Activated naive CD4-positive, alpha-beta T cell treated with anti-CD3 and anti-CD28 coated beads, Interleukin-2, amount 10 ng/mL, durations not matched to agents 7 days and 5 days (primary cell): ENCODE data around the gene TTLL5.
"Not testable (repeated sequence)": the region's sequence is repeated elsewhere in the genome, so short reads cannot be mapped to it uniquely, and the experiment has no call there.

ENCODE experiments used
- CTCF ChIA-PET: fragments of 350-600 bp; sonication (Branson Sonifier 250); formaldehyde crosslinking; loops from one replicate; lab custom pipeline; 2021; ENCODE audit warnings: antibody characterized with exemption; lab: Charles Lee
- DNase-seq: peaks from one replicate; pipeline ENCODE4 v3.0.0-alpha.2; 2020
- H3K27ac Mint-ChIP-seq: one replicate; pipeline ENCODE4 v1.8.0; 2021; ENCODE audit warnings: mild to moderate bottlenecking, moderate library complexity, mixed read lengths
- H3K27me3 Mint-ChIP-seq: one replicate; pipeline ENCODE4 v1.8.0; 2021; ENCODE audit warnings: mild to moderate bottlenecking, mixed read lengths
- H3K36me3 Mint-ChIP-seq: one replicate; pipeline ENCODE4 v1.8.0; 2021; ENCODE audit warnings: mixed read lengths
- H3K4me1 Mint-ChIP-seq: one replicate; pipeline ENCODE4 v1.8.0; 2021; ENCODE audit warnings: mixed read lengths
- H3K4me3 Mint-ChIP-seq: one replicate; pipeline ENCODE4 v1.8.0; 2021; ENCODE audit warnings: mild to moderate bottlenecking, moderate library complexity, mixed read lengths
- H3K9me3 Mint-ChIP-seq: one replicate; pipeline ENCODE4 v1.8.0; 2021; ENCODE audit warnings: mixed read lengths

The TTLL5 gene

GRCh38 chr14:75655235-75655634 is 5.8 kb upstream of the TTLL5 start:
- peaks cover 50% of the 10 kb centered on the region for H3K36me3 Mint-ChIP-seq
- CTCF ChIA-PET: interaction anchor here (0.7 to 10.1 kb wide), 16 partner anchors 8 to 344 kb away, joined by 3 to 159 read pairs (median 4); partner anchors contain the start of genes BATF, FLVCR2 and TGFB3
- DNase-seq: no peak
- no peak overlapping the region for H3K27ac Mint-ChIP-seq
- peaks cover 13% of the 10 kb centered on the region for H3K4me1 Mint-ChIP-seq
- H3K4me3 Mint-ChIP-seq: no peak overlapping the region
- H3K9me3 Mint-ChIP-seq: no peaks in the 10 kb centered on the region
- H3K27me3 Mint-ChIP-seq: no peaks in the 10 kb centered on the region

DNA sequence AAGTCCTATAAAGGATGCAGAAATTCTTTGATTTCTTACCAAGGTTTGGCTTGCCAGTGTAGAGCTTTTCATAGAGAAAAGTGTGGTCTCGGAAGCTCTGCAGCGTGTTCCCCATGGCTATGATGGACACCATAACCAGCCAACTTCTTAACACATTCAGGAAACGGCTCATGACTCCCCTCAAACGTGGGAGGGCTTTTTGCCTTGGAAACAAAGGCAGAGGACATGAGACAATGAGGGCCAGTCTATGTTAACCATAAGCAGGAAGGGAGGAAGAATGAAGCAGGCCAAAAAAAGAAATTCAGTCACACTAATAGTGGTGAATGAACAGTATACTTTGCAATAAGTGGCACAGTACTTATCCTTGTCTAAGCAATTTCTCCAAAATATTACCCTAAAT is 3.7 kb upstream of the TTLL5 start:
- DNase-seq: no peak
- CTCF ChIA-PET: interaction anchor here (0.7 to 10.1 kb wide), 4 partner anchors 11 to 325 kb away, joined by 4 to 159 read pairs (median 4); partner anchors contain the start of gene FLVCR2
- Mint-ChIP-seq H3K4me1 (peaks cover 26% of the 10 kb centered on the region), H3K4me3 (no peak overlapping the region), H3K27me3 (peaks cover 6% of the 10 kb centered on the region), H3K36me3 (peaks cover 33% of the 10 kb centered on the region), H3K9me3 (no peaks in the 10 kb centered on the region), H3K27ac (no peak overlapping the region)

- H3K27ac Mint-ChIP-seq: no peak overlapping the region
- DNase-seq: no peak
- CTCF ChIA-PET: interaction anchor here (0.9 to 10.1 kb wide), 4 partner anchors 12 to 324 kb away, joined by 3 to 159 read pairs (median 4); partner anchors contain the start of gene FLVCR2
- H3K9me3 Mint-ChIP-seq: no peaks in the 10 kb centered on the region
- H3K36me3 Mint-ChIP-seq: peaks cover 27% of the 10 kb centered on the region
- peaks cover 33% of the 10 kb centered on the region for H3K4me1 Mint-ChIP-seq
- H3K4me3 Mint-ChIP-seq: no peak overlapping the region
- H3K27me3 Mint-ChIP-seq: peaks cover 6% of the 10 kb centered on the region
Measured at GRCh38 chr14:75658957-75659356, 2.1 kb upstream of the TTLL5 start.

DNA sequence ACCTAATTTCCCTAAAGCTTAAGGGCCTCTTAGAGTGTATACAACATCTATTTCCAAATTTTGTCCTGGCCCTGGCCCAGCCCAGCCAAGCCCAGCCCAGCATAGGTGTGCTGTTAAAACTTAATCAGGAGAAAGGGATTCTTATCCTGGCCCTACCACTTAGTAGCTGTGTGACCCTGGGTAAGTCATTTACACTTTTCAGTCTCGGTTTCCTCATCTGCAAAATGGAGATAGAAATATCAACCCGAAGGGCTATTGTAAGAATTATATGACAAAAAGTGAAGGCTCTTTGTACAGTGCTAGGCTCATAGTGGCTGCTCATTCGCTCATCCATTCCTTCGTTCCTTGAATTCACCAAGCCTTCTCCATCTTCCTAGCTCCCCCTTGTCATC is 812 bp upstream of the TTLL5 start:
- H3K4me3 Mint-ChIP-seq: peak overlapping the region; percentile 92

DNA sequence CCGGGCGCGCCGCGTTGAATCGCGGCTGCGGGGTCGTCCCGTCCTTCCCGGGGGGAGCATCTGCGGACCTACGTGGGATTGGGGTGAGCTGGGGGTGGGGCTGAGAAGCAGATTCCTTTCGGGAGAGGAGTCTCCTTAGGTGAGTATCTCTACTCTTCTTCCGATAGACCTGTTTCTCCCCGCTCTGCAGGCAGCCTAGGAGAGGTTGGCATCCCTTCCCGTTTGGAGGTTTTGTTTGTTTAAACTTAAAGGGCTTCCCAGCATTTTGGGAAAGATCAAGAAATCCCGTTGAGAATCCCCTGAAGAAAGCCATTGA is 411 bp downstream of the TTLL5 start:
- Mint-ChIP-seq H3K27ac (peak overlapping the region; percentile 88), H3K4me1 (peaks cover 33% of the 10 kb centered on the region), H3K27me3 (peaks cover 6% of the 10 kb centered on the region), H3K4me3 (peak overlapping the region; percentile 92), H3K36me3 (peaks cover 20% of the 10 kb centered on the region), H3K9me3 (no peaks in the 10 kb centered on the region)
- DNase-seq: no peak
- CTCF ChIA-PET: interaction anchor here (0.5 to 0.6 kb wide), 2 partner anchors 9 to 85 kb away, joined by 3 to 4 read pairs; no protein-coding TSS in a partner anchor

More for the DNA sequence above, 812 bp upstream of the TTLL5 start:
- Mint-ChIP-seq H3K27ac (peak overlapping the region; percentile 88), H3K27me3 (peaks cover 6% of the 10 kb centered on the region), H3K4me1 (peaks cover 33% of the 10 kb centered on the region), H3K9me3 (no peaks in the 10 kb centered on the region), H3K36me3 (peaks cover 21% of the 10 kb centered on the region)
- CTCF ChIA-PET: interaction anchor here (0.8 to 10.1 kb wide), 4 partner anchors 84 to 366 kb away, joined by 3 to 159 read pairs (median 3); partner anchors contain the start of gene FLVCR2
- no peak for DNase-seq

- peaks cover 18% of the 10 kb centered on the region for H3K36me3 Mint-ChIP-seq
- H3K27me3 Mint-ChIP-seq: peaks cover 6% of the 10 kb centered on the region
- H3K4me3 Mint-ChIP-seq: peak overlapping the region; percentile 92
- no peaks in the 10 kb centered on the region for H3K9me3 Mint-ChIP-seq
- DNase-seq: no peak
- H3K4me1 Mint-ChIP-seq: peaks cover 33% of the 10 kb centered on the region
- CTCF ChIA-PET: interaction anchor here (1.3 kb wide), 1 partner anchor 9 kb away, joined by 6 read pairs; no protein-coding TSS in a partner anchor
- H3K27ac Mint-ChIP-seq: no peak overlapping the region
Measured at GRCh38 chr14:75662966-75663365, 1.9 kb downstream of the TTLL5 start.

GRCh38 chr14:75667099-75667765 is 6.2 kb downstream of the TTLL5 start:
- Mint-ChIP-seq H3K9me3 (no peaks in the 10 kb centered on the region), H3K36me3 (peaks cover 36% of the 10 kb centered on the region), H3K27me3 (no peaks in the 10 kb centered on the region), H3K4me1 (peaks cover 7% of the 10 kb centered on the region), H3K4me3 (no peak overlapping the region), H3K27ac (no peak overlapping the region)
- CTCF ChIA-PET: no interaction called here
- DNase-seq: no peak

DNA sequence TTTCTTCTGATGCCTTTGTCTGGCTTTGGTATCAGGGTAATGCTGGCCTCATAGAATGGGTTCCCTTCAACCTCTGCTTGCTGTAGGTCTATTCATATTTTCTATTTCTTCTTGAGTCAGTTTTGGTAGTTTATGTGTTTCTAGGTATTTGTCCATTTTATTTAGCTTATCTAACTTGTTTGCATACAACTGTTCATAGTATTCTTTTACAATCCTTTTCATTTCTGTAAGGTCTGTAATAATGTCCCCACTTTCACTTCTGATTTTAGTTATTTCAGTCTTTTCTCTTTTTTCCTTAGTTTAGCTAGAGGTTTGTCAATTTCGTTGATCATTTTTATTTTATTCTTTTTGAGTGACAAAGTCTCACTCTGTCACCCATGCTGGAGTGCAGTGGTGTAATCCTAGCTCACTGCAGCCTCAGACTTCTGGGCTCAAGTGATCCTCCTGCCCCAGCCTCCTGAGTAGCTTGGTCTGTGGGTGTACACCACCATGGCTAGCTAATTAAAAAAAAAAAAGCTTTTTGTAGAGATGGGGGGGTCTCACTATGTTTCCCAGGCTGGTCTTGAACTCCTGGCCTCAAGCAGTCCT is 11.7 kb downstream of the TTLL5 start:
- H3K27ac Mint-ChIP-seq: no peak overlapping the region
- no peak for DNase-seq
- CTCF ChIA-PET: interaction anchor here (1.3 kb wide), 1 partner anchor 18 kb away, joined by 4 read pairs; no protein-coding TSS in a partner anchor
- H3K36me3 Mint-ChIP-seq: peaks cover 45% of the 10 kb centered on the region
- no peak overlapping the region for H3K4me3 Mint-ChIP-seq
- peaks cover 2% of the 10 kb centered on the region for H3K4me1 Mint-ChIP-seq
- no peaks in the 10 kb centered on the region for H3K27me3 Mint-ChIP-seq
- H3K9me3 Mint-ChIP-seq: no peaks in the 10 kb centered on the region

GRCh38 chr14:75673345-75674035 is 12.4 kb downstream of the TTLL5 start:
- H3K9me3 Mint-ChIP-seq: no peaks in the 10 kb centered on the region
- no peak overlapping the region for H3K27ac Mint-ChIP-seq
- peaks cover 45% of the 10 kb centered on the region for H3K36me3 Mint-ChIP-seq
- H3K4me1 Mint-ChIP-seq: peaks cover 2% of the 10 kb centered on the region
- no peaks in the 10 kb centered on the region for H3K27me3 Mint-ChIP-seq
- no peak overlapping the region for H3K4me3 Mint-ChIP-seq
- CTCF ChIA-PET: interaction anchor here (1.3 kb wide), 1 partner anchor 19 kb away, joined by 4 read pairs; no protein-coding TSS in a partner anchor
- no peak for DNase-seq

DNA sequence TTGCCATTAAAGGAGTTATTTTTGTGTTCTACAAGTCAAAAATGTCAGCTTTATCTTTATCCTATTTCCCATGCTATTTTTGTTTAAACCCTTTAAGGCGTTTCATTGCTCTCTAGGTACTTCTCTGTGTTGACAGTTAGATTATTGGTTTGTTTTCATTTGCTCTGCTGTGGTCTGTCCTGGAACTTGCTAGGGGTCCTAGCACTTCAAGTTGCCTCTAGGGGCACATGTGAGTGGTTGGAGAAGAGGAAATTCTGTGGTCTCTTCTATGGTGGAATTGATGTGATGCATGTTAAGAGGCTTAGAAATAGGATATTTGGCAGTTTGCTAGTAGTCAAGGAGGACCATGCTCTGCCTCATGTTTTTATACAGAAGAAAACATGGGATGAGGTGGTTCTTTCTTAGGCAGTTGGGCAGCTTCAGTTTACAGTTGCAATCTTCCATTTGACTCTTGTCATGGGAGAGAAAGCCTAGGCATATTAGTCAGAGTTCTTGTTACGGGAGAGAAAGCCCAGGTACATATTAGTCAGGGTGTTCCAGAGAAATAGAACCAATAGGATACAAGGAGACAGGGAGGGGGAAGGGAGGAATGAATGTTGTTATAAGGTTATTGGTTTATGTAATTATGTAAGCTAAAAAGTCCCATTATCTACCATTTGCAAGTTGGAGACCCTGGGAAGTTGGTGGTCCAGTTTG is 14.4 kb downstream of the TTLL5 start:
- CTCF ChIA-PET: no interaction called here
- DNase-seq: no peak
- Mint-ChIP-seq H3K27ac (no peak overlapping the region), H3K4me1 (peaks cover 2% of the 10 kb centered on the region), H3K36me3 (peaks cover 31% of the 10 kb centered on the region), H3K4me3 (no peak overlapping the region), H3K27me3 (no peaks in the 10 kb centered on the region), H3K9me3 (no peaks in the 10 kb centered on the region)

- CTCF ChIA-PET: no interaction called here
- Mint-ChIP-seq H3K9me3 (no peaks in the 10 kb centered on the region), H3K4me3 (no peak overlapping the region), H3K27me3 (no peaks in the 10 kb centered on the region), H3K36me3 (peaks cover 27% of the 10 kb centered on the region), H3K27ac (no peak overlapping the region), H3K4me1 (no peaks in the 10 kb centered on the region)
- no peak for DNase-seq
Measured at GRCh38 chr14:75685910-75686309, 24.9 kb downstream of the TTLL5 start.

GRCh38 chr14:75689012-75689411 is 28.0 kb downstream of the TTLL5 start:
- Mint-ChIP-seq H3K9me3 (no peaks in the 10 kb centered on the region), H3K27ac (no peak overlapping the region), H3K36me3 (peaks cover 25% of the 10 kb centered on the region), H3K4me1 (no peaks in the 10 kb centered on the region), H3K27me3 (no peaks in the 10 kb centered on the region), H3K4me3 (no peak overlapping the region)
- DNase-seq: no peak
- CTCF ChIA-PET: interaction anchor here (0.6 to 1.5 kb wide), 2 partner anchors 16 to 290 kb away, joined by 3 to 6 read pairs; no protein-coding TSS in a partner anchor

- Mint-ChIP-seq H3K4me3 (no peak overlapping the region), H3K9me3 (peaks cover 3% of the 10 kb centered on the region), H3K36me3 (peaks cover 29% of the 10 kb centered on the region), H3K4me1 (no peaks in the 10 kb centered on the region), H3K27ac (no peak overlapping the region), H3K27me3 (no peaks in the 10 kb centered on the region)
- DNase-seq: no peak
- CTCF ChIA-PET: no interaction called here
Measured at GRCh38 chr14:75690010-75690409, 29.0 kb downstream of the TTLL5 start.

- H3K27ac Mint-ChIP-seq, H3K27me3 Mint-ChIP-seq, H3K4me3 Mint-ChIP-seq, H3K4me1 Mint-ChIP-seq, CTCF ChIA-PET, H3K9me3 Mint-ChIP-seq, DNase-seq: not testable (repeated sequence)
- H3K36me3 Mint-ChIP-seq: peaks cover 46% of the 10 kb centered on the region
Measured at GRCh38 chr14:75695025-75695424, 34.0 kb downstream of the TTLL5 start.
